ENCODE data around the gene UBXN2A. TPM values are rescaled to one million over a fixed set of nuclear protein-coding genes. Genes with fewer than 3 reads are reported as not detected.

Gene UBXN2A
- total RNA-seq, 4 donors from 2014 or later: 11.7 to 20.4 (median 15.8) TPM

GRCh38 chr2:24016853-24017703 lies 76.8 kb downstream of the UBXN2A start:
- Histone ChIP-seq H3K4me3 (no peak overlapping the region), H3K27me3 (no peaks in the 10 kb centered on the region), H3K9me3 (no peaks in the 10 kb centered on the region), H3K36me3 (no peaks in the 10 kb centered on the region), H3K27ac (no peak overlapping the region), H3K4me1 (no peaks in the 10 kb centered on the region)
- DNase-seq: no peak
- no peak for TF ChIP-seq CTCF (IDR thresholded peaks at IDR 0.05)
- no peak for TF ChIP-seq POLR2A (IDR thresholded peaks at IDR 0.05)

- TF ChIP-seq CTCF (IDR thresholded peaks at IDR 0.05) (no peak), POLR2A (IDR thresholded peaks at IDR 0.05) (no peak)
- H3K27ac ChIP-seq: no peak overlapping the region
Measured at GRCh38 chr2:24017711-24018110, 77.4 kb downstream of the UBXN2A start.

GRCh38 chr2:24018241-24018640 lies 78.0 kb downstream of the UBXN2A start:
- Histone ChIP-seq H3K36me3 (peaks cover 0 to 7% (median 0%) of the 10 kb centered on the region in 3 donors), H3K4me3 (no peak overlapping the region), H3K9me3 (no peaks in the 10 kb centered on the region), H3K4me1 (no peaks in the 10 kb centered on the region), H3K27ac (no peak overlapping the region), H3K27me3 (no peaks in the 10 kb centered on the region)
- no peak for DNase-seq
- TF ChIP-seq POLR2A (IDR thresholded peaks at IDR 0.05) (no peak), CTCF (IDR thresholded peaks at IDR 0.05) (no peak)

More at GRCh38 chr2:24017711-24018110, 77.4 kb downstream of the UBXN2A start:
- Histone ChIP-seq H3K4me1 (no peaks in the 10 kb centered on the region), H3K9me3 (no peaks in the 10 kb centered on the region), H3K36me3 (peaks cover 0 to 2% (median 0%) of the 10 kb centered on the region in 3 donors), H3K27me3 (no peaks in the 10 kb centered on the region), H3K4me3 (no peak overlapping the region)
- DNase-seq: no peak

GRCh38 chr2:24019729-24020128 lies 79.5 kb downstream of the UBXN2A start:
- no peak for DNase-seq
- Histone ChIP-seq H3K4me3 (no peak overlapping the region), H3K36me3 (peaks cover 0 to 7% (median 0%) of the 10 kb centered on the region in 3 donors), H3K9me3 (no peaks in the 10 kb centered on the region), H3K27ac (no peak overlapping the region), H3K4me1 (no peaks in the 10 kb centered on the region), H3K27me3 (no peaks in the 10 kb centered on the region)
- TF ChIP-seq CTCF (IDR thresholded peaks at IDR 0.05) (no peak), POLR2A (IDR thresholded peaks at IDR 0.05) (no peak)

GRCh38 chr2:24020244-24020643 lies 80.0 kb downstream of the UBXN2A start:
- TF ChIP-seq CTCF (IDR thresholded peaks at IDR 0.05) (no peak), POLR2A (IDR thresholded peaks at IDR 0.05) (no peak)
- no peaks in the 10 kb centered on the region for H3K4me1 ChIP-seq
- H3K36me3 ChIP-seq: peaks cover 0 to 7% (median 0%) of the 10 kb centered on the region in 3 donors
- H3K4me3 ChIP-seq: no peak overlapping the region
- no peak for DNase-seq
- no peaks in the 10 kb centered on the region for H3K27me3 ChIP-seq
- no peaks in the 10 kb centered on the region for H3K9me3 ChIP-seq
- H3K27ac ChIP-seq: no peak overlapping the region
